NCI-H146 treated with DMSO at 0.1 percent for 48 hours (cell line): ENCODE measurements around the gene SORT1.
"Not testable (repeated sequence)": the region's sequence is repeated elsewhere in the genome, so short reads cannot be mapped to it uniquely, and the experiment has no call there.

Experiments used
- DNase-seq: peaks from one replicate; lab custom pipeline; 2025; ENCODE audit not compliant: unreplicated experiment; lab: John Stamatoyannopoulos, UW

Gene SORT1

DNA sequence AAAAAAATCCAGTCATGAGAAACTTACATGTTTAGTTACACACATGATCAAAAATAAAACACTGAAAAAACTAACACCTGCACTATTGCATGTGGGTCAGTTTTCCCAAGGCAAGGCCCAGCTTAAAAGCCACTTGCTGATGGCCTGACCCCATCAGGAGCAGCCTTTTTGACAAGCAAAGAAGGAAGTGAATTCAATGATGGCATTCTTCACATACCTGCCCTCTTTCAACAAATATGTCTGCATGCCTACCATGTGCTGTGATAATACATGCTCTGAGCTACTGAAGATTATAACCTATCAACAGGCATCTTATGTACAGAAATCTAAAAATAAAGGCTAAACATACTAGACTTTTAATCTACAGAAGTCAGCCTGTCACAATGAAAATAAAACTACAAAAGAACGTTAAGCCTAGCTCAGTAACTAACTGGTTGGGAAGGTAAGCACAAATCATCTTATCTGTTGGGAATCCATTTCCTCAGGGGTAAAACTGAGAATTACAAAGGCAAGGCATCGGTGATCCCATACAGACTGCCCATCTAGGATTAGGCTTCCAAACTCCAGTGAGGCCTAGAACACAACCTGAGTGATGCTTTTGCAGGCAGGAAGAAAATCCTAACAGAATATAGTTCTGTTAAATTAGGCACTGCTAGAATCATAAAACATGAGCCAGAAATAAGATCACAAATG is 14.5 kb downstream of the SORT1 start:
- DNase-seq, result no peak

DNA sequence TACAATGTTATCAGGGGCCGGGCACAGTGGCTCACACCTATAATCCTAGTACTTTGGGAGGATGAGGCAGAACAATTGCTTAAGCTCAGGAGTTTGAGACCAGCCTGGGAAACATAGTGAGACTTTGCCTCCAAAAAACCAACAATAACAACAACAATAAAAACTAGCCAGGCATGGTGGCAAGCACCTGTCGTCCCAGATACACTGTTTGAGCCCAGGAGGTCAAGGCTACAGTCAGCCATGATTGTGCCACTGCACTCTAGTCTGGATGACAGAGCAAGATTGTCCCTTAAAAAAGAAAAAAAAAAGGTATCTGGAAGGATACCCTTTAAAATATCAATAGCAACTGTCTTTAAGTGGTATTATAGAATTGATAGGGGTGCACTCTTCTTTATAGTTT is 16.1 kb downstream of the SORT1 start:
- DNase-seq, result no peak

DNA sequence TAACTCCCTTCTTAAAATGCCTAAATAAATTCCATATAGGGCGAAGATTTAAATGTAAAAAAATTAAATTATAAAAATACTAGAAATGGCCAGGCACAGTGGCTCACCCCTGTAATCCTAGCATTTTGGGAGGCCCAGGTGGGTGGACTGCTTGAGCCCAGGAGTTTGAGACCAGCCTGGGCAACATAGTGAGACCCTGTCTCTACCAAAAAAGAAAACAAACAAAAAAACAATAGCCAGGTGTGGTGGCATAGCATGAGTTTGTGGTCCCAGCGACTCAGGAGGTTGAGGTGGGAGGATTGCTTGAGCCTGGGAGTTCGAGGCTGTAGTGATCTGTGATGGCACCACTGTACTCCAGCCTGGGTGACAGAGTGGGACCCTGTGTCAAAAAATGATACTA is 17.8 kb downstream of the SORT1 start:
- DNase-seq, result no peak

DNA sequence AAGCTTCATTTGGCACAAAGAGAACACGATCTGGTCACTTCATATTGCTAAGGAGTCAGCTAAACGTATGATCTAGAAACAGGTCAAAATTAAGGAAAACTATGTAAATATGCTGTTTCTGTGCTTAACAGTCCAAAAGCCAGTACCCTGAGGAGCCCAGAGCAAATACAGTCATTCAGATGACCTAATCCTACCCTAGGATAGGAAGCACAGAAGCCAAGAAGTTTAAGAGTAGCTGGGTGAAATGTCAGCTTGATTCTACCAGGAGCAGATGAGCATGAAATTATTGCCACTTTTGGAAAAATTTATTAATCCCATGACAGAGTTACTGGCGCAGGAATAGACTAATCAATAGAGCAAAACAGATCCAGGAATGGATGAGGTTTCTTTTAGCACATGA is 18.3 kb downstream of the SORT1 start:
- no peak for DNase-seq

DNA sequence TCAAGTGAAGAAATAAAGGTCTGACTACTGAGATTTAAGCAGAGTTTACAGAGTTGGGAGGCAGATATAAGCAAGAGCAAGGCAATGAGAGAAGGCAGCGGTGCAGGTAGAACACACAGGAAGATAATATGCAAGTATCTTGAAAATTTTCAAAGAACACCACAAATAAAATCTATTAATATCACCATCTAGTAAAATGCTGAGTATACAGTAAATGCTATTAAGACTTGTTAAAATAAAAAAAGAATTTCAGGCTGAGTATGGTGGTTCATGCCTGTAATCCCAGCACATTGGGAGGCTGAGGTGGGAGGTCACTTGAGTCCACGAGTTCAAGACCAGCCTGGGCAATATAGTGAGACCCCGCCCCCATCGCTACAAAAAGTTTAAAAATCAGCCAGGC is 20.0 kb downstream of the SORT1 start:
- no peak for DNase-seq

DNA sequence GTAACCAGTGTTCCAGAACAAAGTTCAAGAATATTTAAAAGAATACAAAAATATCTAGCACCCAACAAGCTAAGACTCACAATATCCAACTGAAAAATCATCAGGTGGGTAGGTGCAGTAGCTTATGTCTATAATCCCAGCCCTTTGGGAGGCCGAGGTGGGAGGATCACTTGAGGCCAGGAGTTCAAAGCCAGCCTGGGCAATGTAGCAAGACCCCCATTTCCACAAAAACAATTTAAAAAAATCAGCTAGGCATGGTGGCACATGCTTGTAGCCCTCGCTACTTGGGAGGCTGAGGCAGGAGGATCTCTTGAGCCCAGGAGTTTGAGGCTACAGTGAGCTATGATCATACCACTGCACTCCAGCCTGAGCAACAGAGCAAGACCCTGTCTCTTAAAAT is 24.0 kb downstream of the SORT1 start:
- DNase-seq, result not testable (repeated sequence)

DNA sequence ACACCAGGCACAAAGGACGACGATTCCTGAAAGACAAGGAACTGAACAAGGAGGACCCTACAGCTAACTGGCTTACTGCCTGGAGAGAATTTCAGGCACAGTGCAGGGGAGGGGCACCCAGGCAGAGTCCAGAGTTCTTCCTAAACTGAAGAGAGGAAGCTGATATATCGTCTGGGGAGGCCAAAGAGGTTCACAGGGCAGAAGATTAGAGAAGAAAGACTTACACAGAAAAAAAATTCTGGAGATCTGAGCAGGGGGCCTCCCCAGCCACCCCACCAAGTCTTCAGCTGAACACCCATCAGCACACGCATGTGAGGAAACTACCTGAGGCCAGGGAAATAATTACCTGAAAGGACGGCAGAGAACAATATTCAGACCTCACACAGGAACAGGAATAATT is 24.6 kb downstream of the SORT1 start:
- no peak for DNase-seq

DNA sequence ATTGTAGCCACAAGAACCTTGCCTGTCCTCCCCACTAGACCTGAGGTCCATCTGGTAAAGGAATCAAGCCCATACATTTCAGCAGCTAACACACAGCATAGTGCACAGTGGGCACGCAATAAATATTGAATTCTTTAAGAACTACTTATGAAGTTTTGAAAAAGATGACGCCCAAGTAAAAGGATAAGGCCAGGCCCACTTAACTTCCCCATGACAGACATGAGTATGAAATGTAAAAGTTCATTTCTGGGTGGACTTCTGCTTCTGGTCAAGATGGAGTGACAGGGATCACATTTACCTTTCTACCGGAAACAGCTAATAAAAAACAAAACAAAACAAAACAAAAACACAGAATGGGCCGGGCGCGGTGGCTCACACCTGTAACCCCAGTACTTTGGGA is 25.4 kb downstream of the SORT1 start:
- DNase-seq, result no peak

DNA sequence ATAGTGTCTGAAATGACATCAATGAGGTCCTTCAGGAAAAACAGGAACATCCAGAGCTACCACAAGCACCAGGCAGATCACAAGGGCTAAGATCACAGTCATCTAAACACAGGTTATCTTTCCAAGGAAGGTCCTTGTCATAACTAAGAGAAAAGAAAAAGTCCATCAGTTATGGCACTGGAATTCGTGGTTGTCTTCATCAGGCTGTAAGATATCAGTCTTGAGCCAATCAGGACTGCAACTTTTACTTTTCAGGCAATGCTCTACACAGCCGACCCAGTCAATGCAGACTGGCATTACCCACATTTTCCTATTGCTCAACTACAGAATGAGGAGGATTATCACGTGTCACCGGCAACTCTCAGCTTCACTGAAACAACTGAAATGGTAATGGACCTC is 26.4 kb downstream of the SORT1 start:
- no peak for DNase-seq

DNA sequence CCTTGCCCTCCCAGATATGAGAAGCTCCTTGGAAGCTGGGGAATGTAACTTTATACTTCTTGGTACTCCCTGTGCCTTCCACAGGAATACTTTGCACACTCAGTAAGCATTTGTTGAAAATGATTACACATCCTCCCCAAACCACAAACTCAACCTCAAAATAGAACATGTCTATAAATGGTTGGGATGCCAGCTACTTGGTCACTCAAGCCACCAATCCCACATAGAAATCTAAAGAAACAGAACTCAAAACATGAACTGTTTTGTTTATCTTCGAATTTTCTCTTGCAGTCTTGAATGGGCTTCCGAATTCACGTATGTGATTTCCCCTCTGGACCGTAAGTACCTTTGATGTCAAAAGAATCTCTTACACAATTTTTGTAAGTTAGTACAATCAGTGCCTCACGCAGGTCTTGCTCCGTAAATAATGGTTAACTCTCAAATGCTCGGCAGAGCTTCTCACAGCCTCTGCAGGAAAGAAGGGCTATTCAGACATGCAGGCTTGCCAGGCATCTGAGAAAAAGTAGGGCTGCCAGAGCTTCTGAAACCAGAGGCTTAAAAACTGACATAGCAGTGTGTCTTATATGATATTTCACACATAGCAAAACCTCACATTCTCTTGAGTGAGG is 26.9 kb downstream of the SORT1 start:
- no peak for DNase-seq

DNA sequence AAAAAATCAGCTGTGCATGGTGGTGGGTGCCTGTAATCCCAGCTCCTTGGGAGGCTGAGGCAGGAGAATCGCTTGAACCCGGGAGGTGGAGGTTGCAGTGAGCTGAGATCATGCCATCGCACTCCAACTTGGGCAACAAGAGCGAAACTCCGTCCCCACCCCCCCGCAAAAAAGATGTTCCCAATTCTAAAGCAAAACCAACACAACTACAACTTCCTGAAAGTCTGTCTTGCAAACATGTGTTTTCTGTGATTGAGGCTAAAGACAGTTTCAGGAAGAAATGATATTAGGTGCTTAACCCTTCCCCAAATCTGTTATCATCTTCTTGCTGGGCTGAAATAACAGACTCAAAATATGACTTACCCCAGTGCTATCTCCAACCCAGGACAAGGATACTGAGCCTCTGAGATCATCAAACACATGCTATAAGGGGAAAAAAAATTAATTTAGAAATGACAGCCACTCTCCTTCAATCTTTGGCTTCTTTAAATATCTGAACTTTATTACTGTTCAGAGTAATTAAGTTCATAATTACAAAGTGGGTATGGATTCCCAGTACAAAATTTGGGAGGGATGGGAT is 28.5 kb downstream of the SORT1 start:
- no peak for DNase-seq

DNA sequence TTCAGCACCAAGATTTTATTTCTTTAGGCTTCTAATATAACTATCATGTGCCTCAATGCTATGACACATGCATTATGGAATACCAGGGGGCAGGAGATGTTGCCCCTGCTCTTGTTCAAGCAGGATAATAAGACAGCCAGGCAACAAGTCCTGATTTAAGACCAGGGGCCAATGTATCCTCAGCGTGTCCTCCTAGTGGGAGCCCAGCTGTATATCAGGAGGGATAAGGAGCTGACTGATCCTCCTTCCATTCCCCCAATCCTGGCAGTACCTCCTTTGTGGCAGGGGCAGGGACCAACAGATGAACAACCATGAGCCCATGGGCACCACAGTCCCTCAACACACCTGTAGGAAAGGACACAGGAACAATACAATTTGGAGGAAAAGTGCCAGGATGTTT is 29.3 kb downstream of the SORT1 start:
- DNase-seq, result no peak

DNA sequence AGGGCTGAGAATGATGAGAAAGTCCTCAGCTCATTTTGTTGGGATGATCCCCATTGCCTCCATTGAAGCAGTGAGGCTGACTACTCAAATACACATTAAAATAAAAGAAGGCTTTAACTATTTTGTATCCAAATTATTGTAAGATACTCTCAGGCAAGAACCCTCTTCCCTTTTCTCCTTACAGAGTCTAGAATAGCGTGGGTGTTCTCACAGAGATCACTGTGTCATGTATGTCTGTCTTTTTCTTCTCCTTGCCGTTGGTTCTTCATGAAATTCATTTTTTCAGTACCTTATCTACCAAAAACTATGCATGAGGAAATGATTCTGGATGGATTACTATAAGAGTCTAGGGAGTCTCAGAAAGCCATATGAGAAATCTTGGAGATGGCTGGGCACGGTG is 30.1 kb downstream of the SORT1 start:
- DNase-seq, result no peak

DNA sequence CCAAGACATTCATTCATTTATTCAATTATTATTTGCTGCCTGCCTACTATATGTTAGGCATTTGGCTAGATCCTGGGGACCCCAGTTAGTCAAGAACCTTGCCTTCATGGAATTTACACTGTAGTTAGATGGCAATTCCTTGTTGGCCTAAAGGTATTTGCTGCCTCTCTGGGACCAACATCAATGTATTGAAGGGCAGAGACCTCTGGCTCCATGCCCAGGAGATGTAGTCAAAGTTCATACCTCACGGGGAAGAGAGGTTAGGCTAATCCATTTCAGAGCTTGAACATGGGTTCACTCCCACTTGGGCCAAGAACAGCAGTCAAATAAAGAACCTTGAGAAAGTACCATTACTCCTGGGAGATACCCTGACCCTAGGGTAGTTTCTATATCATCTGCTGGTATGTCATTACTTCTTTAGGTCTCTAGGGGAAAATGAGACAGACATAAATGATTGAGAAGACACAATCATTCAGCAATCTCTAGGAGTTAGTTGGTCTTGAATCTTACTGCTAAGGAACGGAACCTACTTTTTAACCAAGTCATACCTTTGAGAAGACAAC is 32.0 kb downstream of the SORT1 start:
- DNase-seq, result no peak

DNA sequence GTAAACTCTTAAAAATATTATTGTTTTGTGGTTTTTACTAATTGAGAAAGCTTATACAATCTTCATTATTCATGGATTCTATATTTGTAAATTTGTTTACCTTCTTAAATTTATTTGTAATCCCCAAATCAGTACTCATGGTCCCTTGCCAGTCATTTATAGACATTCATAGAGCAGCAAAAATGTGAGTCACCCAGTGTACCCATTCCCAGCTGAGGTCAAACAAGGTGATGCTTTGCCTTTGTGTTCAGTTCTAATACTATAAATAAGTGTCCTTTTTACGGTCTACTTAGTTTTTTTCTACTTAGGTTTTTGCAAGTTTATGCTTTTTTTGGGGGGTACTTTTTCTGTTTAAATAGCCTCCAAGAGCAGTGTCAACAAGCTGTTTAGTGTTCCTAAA is 36.1 kb downstream of the SORT1 start:
- no peak for DNase-seq

DNA sequence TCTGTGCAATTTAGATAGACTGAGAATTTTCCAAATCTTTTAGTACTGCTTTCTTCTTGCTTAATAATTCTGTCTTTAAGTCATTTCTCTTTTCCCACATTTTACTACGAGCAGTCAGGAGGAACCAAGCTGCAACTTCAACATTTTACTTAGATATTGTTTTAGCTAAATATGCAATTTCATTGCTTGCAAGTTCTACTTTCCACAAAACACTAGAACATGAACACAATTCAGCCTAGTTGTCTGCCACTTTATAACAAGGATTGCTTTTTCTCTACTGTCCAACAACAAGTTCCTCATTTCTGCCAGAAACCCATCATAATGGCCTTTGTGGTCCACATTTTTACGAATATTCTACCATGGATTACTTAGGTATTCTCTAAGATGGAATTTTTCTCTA is 36.6 kb downstream of the SORT1 start:
- no peak for DNase-seq

DNA sequence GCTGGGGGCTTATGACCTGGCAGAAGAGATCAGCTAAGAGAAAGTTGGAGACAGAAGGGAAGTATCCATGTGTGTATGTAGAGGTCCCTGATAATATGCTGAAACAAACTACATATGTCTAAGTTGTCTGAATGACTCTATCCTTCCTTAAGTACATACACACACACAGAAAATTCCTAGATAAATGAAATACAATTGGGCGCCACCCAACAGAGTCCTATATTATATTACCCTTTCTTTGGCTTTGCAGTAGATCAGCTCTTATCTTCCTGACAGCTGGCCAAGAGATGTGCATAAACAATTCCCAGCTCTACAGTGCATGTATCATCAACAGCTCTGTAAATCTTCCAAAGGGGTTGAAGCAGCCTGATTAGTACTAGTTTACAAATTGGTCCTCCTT is 40.1 kb downstream of the SORT1 start:
- DNase-seq, result no peak

DNA sequence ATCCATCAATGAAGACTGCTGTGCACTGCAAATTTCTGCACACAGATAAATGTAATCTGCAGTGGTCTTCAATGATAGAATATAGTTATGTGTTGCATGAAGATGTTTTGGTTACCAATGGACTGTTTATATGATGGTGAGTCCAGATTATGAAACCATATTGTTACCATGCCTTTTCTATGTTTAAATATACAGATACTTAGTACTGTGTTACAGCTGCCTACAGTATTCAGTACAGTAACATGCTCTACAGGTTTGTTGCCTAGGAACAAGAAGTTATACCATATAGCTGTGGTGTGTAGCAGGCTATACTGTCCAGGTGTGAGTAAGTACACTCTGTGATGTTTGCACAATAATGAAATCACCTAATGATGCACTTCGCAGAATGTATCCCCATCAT is 40.8 kb downstream of the SORT1 start:
- no peak for DNase-seq

DNA sequence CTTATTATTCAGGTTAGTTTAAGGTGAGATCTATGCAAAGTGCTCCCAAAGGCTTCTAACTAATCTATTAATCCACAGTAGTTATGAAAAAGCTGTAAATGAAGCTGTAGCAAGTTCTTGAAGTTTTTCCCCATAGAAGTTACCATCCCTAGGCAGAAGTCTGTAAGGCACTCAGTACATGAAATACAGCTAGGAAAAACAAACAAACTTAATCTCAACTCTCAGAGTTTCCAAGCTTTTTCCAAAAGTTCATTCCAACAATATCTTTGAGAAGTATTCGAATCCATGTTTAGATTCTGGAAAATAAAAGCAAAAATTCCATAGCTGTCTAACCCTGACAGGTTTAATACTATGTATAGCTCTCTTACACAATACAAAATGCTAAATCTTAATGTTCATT is 41.2 kb downstream of the SORT1 start:
- no peak for DNase-seq

DNA sequence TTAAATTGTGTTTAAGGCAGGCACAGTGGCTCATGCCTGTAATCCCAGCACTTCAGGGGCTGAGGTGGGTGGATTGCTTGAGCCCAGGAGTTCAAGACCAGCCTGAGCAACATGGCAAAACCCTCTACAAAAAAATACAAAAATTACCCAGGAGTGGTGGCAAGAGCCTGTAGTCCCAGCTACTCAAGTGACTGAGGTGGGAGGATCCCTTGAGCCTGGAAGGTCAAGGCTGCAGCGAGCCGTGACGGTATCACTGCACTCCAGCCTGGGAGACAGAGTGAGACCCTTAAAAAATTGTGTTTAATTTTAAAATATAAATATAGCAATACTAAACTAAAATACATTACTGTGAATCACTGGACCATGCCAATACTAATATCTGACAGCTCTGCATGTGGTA is 42.8 kb downstream of the SORT1 start:
- DNase-seq, result no peak

DNA sequence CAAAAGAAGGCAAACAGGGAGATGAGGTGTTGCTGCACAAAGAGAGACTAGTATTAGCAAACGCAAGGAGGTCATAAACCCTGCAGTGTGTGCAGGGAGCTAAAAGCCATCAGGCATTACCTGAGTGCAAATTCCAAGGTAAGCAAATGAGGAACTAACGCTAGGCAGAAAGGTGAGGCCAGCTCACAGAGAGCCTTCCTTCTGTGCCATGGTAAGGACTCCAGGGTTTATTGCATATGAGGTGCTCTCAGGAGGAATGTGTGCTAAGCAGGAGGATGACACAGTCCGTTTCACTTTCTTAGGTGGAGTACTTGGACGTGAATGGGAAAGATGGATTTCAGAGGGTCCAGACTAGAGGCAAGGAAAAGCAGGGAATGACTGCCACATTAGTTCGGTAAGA is 46.3 kb downstream of the SORT1 start:
- no peak for DNase-seq

DNA sequence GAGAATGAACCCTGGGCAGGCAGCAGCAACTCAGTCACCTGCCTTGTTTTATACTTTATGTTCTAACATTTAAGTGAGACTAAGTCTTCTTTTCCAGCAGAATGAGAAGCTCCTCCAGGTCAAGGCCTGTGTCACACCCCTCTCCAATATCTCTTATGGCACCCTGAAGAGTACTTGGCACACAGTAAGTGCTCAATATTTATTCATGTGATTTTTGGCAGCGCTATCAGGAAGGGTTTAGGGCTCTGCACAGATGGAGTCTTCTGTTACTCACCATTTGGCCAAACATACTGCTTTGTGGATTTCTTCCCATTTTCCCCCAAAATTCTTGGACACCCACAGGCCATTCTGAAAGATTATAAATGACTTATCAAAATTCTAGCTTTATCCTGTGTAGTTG is 47.1 kb downstream of the SORT1 start:
- no peak for DNase-seq

DNA sequence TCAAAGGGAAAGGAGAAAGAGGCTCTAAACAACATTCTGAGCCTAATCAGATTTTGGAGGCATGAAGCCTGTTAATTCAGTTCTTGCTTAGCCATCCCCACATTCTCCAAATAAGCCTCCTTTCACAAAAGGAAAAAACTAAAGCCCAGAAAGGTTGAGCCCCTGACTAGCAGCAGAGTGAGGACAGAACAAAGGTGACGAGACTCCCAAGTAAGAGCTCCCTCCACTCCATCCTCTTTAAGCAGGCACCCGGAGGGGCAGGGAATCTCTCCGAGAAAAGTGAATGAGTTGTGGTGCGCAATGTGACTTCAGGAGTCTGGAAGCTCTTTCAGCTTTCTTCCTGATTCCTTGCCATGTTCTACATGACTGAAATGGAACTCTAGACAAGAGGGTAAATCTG is 47.5 kb downstream of the SORT1 start:
- DNase-seq, result no peak
